Liver (tissue), 3 donors: ENCODE data around the gene LMF1.

Experiments
- EGR1 ChIP-seq, 2 donors: IDR thresholded peaks; 2 replicates each; pipeline ENCODE4 v1.6.1; 2016 to 2018; ENCODE audit warnings: antibody characterized with exemption in 2 of 2, low read depth in 2 of 2
- GABPA ChIP-seq, 2 donors: IDR thresholded peaks in 1 of 2; conservative IDR thresholded peaks in 1 of 2; 2 replicates each; pipeline ENCODE4 v1.6.1; 2016; ENCODE audit warnings: antibody characterized with exemption in 2 of 2, mild to moderate bottlenecking in 1 of 2, moderate library complexity in 1 of 2
- RAD21 ChIP-seq, 2 donors: IDR thresholded peaks; 2 replicates each; pipeline ENCODE4 v1.6.1; 2016; ENCODE audit warnings: antibody characterized with exemption in 2 of 2, mild to moderate bottlenecking in 2 of 2
- REST ChIP-seq: IDR thresholded peaks from 2 replicates; pipeline ENCODE4 v1.6.1; 2016; ENCODE audit warnings: antibody characterized with exemption, mild to moderate bottlenecking
- TAF1 ChIP-seq: conservative IDR thresholded peaks from 2 replicates; pipeline ENCODE4 v1.6.1; 2016; ENCODE audit warnings: antibody characterized with exemption, mild to moderate bottlenecking
- YY1 ChIP-seq: IDR thresholded peaks from 2 replicates; pipeline ENCODE4 v1.6.1; 2016; ENCODE audit warnings: antibody characterized with exemption, mild to moderate bottlenecking
- TF ChIP-seq, protein P1 (sequence below): fragments of 150-350 bp; IDR thresholded peaks from 2 replicates; pipeline ENCODE4 v1.5.1; 2017; ENCODE audit warnings: improper control_type of control experiment, low read depth, low read length; ENCODE audit not compliant: missing input control
- TF ChIP-seq, protein P2 (sequence below): IDR thresholded peaks from 2 replicates; pipeline ENCODE4 v1.6.1; 2016; ENCODE audit warnings: antibody characterized with exemption
- TF ChIP-seq, protein P3 (sequence below): IDR thresholded peaks from 2 replicates; pipeline ENCODE4 v1.6.1; 2016; ENCODE audit warnings: antibody characterized with exemption
- donor health status: healthy.
- donor health status: healthy.

- TF ChIP-seq, protein P1, sequence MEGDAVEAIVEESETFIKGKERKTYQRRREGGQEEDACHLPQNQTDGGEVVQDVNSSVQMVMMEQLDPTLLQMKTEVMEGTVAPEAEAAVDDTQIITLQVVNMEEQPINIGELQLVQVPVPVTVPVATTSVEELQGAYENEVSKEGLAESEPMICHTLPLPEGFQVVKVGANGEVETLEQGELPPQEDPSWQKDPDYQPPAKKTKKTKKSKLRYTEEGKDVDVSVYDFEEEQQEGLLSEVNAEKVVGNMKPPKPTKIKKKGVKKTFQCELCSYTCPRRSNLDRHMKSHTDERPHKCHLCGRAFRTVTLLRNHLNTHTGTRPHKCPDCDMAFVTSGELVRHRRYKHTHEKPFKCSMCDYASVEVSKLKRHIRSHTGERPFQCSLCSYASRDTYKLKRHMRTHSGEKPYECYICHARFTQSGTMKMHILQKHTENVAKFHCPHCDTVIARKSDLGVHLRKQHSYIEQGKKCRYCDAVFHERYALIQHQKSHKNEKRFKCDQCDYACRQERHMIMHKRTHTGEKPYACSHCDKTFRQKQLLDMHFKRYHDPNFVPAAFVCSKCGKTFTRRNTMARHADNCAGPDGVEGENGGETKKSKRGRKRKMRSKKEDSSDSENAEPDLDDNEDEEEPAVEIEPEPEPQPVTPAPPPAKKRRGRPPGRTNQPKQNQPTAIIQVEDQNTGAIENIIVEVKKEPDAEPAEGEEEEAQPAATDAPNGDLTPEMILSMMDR: no peak
- TF ChIP-seq RAD21 (IDR thresholded peaks at IDR 0.05): no peak
- no peak for TF ChIP-seq TAF1
- TF ChIP-seq, protein P2, sequence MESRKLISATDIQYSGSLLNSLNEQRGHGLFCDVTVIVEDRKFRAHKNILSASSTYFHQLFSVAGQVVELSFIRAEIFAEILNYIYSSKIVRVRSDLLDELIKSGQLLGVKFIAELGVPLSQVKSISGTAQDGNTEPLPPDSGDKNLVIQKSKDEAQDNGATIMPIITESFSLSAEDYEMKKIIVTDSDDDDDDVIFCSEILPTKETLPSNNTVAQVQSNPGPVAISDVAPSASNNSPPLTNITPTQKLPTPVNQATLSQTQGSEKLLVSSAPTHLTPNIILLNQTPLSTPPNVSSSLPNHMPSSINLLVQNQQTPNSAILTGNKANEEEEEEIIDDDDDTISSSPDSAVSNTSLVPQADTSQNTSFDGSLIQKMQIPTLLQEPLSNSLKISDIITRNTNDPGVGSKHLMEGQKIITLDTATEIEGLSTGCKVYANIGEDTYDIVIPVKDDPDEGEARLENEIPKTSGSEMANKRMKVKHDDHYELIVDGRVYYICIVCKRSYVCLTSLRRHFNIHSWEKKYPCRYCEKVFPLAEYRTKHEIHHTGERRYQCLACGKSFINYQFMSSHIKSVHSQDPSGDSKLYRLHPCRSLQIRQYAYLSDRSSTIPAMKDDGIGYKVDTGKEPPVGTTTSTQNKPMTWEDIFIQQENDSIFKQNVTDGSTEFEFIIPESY: no peak
- no peak for TF ChIP-seq REST
- TF ChIP-seq, protein P3, sequence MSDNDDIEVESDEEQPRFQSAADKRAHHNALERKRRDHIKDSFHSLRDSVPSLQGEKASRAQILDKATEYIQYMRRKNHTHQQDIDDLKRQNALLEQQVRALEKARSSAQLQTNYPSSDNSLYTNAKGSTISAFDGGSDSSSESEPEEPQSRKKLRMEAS: no peak
- TF ChIP-seq EGR1 (IDR thresholded peaks at IDR 0.05; ENCODE audit: low read depth in 2 of 2): no peak
- no peak for TF ChIP-seq GABPA (IDR thresholded peaks at IDR 0.05 in 1 of 2, conservative IDR thresholded peaks at IDR 0.05 in 1 of 2)
- no peak for TF ChIP-seq YY1
Measured at GRCh38 chr16:927406-927805, 43.4 kb downstream of the LMF1 start.
